ENCODE measurements around the gene SLC1A5. TPM values are rescaled to one million over a fixed set of nuclear protein-coding genes. Genes with fewer than 3 reads are reported as not detected.

The SLC1A5 gene
- total RNA-seq, 1 experiment from 2014 or later = 58.7 TPM

DNA sequence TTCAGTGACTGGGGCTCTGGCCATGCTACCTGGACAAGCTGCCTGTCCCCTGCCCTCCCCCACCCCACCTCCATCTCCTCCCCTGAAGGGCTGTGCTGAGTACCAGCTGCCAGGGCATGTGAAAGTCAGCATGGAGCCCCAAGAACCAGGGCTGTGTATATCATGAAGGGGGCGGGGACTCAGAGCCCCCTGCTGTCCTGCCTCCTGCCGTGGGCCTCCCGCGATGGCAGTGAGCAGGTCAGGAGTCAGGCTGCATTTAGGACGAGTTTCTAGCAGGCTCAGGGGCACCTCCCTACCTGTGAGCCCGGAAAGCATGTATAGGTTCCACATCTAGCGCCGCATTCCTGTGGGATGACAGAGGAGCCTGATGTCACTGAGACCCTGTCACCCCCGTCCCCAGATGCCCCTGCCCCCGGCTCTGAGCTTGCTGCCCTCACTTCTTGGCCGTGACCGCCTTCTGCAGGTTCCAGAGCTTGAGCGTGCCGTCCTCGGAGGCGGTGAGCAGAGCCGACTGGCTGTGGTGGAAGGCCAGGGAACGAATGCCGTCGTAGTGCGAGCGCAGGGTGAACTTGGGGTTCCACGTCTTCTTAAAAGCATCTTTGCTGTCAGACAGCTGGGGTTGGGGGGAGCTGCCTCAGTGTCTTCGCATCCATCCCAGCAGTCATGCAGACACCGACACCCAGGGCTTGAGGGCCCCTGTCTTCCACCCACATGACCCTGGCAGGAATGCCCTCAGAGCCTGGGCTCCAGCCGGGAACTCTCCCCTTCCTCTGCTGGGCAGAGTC lies 63.2 kb downstream of the SLC1A5 start:
- no peak for DNase-seq (ENCODE audit: low spot score)

Other genes with a start within 250 kb of the SLC1A5 start
- 103 and 145 TPM in 2 replicates for gene CALM3, start 187.3 kb downstream of the SLC1A5 start, total RNA-seq (2014; rRNA removed; shearing (Covaris generic))
- 1.1 and 1.6 TPM in 2 replicates for gene PTGIR, start 163.5 kb downstream of the SLC1A5 start, total RNA-seq (2014; rRNA removed; shearing (Covaris generic))
- not detected in 2 replicates for gene GNG8, start 152.4 kb downstream of the SLC1A5 start, total RNA-seq (2014; rRNA removed; shearing (Covaris generic))
- 0.84 and 1.1 TPM in 2 replicates for gene DACT3, start 127.4 kb downstream of the SLC1A5 start, total RNA-seq (2014; rRNA removed; shearing (Covaris generic))
- gene PRKD2, start 71.5 kb downstream of the SLC1A5 start, total RNA-seq (2014; rRNA removed; shearing (Covaris generic)) = 13.3 and 18.8 TPM in 2 replicates
- 6.4 and 14.2 TPM in 2 replicates for gene FKRP, start 42.5 kb downstream of the SLC1A5 start, total RNA-seq (2014; rRNA removed; shearing (Covaris generic))
- gene STRN4, start 42.1 kb downstream of the SLC1A5 start, total RNA-seq (2014; rRNA removed; shearing (Covaris generic)) = 35.5 and 47.9 TPM in 2 replicates
- 141 and 186 TPM in 2 replicates for gene AP2S1, start 62.3 kb upstream of the SLC1A5 start, total RNA-seq (2014; rRNA removed; shearing (Covaris generic))
- gene ARHGAP35, start 72.4 kb upstream of the SLC1A5 start, total RNA-seq (2014; rRNA removed; shearing (Covaris generic)) = 11.5 and 14.1 TPM in 2 replicates
- 0.22 TPM in 1 of 2 replicates, not detected in the other for gene NPAS1, start 231.2 kb upstream of the SLC1A5 start, total RNA-seq (2014; rRNA removed; shearing (Covaris generic))